Left kidney (tissue), 2 donors: ENCODE measurements around the gene FNDC11. TPM values are rescaled to one million over a fixed set of nuclear protein-coding genes. Genes with fewer than 3 reads are reported as not detected.

Source experiments
- DNase-seq: peaks from one replicate; pipeline ENCODE4 v3.0.0-alpha.2; 2013
- polyA plus RNA-seq: library from polyadenylated mRNA; unstranded; fragments of 120-200 nt; gene quantifications from one replicate; pipeline ENCODE4 v1.2.1, GENCODE V29; 2013; ENCODE audit not compliant: insufficient read length

FNDC11 gene
- polyA plus RNA-seq, 1 donor: 0.81 TPM

DNA sequence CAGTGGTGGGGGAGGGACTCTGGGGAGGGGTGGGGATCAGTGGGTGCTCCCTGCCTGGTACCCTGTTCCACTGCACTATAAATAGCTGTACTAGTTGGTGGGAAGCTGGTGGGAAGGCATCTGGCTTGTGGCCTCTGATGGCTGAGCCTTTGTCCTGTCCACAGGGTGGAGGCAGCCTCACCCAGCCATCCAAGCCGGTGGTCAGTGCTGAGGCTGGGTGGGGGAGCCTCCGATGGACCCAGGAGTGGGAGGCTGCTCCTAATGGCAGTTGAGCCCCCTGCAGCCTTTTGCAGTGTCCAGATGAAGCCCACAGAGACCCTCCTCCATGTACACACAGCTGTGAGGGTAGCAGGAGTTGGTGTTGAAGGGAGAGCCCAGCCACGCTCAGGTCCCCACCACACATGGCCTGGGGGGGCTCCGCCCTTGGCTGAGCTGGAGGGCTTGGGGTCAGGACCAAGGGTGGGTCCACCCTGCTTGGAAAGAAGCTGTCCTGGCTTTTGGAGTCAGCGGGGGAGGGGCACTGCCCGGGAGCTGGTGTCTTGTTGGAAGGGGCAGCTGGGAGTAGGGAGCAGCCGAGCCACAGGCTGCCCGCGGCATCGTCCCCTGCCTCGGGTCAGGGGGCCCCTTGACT lies 30.9 kb upstream of the FNDC11 start:
- DNase-seq: no peak

DNA sequence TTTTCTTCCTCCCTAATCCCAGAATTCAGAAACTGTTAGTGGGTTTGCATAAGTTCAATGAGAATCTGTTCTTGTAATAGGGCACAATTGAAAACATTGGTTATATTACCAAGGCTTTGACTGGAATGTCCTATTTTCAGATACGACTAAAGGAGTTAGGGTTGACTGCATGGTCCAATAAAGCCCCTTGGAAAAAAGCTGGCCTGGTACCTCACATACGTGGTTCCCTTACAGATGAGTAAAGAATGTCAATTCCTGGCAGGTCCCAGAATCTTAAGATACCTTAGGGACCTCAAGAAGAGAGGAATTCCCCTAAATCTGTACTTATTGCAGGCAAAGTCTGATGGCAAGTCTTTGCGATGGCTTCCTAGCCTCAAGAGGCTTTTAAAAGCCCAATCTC lies 28.8 kb upstream of the FNDC11 start:
- no peak for DNase-seq

DNA sequence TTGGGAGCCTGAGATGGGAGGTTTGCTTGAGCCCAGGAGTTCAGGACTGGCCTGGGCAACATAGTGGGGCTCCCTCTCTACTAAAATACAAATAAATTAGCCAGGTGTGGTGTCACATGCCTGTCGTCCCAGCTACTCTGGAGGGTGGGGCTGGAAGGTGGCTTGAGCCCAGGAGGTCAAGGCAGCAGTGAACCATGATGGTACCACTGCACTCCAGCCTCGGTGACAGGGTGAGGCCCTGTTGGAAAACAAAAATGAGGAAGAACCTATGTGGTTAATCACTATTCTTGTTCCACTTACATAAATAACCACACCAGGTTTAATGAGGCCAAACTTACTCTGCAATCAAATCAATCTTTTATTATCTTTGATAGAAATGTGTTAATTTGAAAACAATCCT lies 28.0 kb upstream of the FNDC11 start:
- DNase-seq: no peak

DNA sequence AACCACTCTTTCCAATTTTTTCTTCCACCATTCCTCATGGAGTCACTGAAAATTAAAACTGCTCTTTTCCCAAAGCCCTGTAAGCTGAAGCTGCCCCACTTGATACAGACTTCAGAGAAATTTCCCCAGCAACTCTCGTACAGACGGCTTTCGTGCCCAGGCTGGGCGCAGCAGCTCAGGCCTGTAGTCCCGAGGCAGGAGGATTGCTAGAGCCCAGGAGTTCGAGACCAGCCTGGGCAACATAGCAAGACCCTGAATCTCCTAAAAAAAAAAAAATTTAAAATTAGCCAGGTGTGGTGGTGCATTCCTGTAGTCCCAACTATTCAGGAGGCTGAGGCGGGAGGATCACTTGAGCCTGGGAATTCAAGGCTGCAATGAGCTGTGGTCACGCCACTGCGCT lies 26.8 kb upstream of the FNDC11 start:
- DNase-seq: no peak

DNA sequence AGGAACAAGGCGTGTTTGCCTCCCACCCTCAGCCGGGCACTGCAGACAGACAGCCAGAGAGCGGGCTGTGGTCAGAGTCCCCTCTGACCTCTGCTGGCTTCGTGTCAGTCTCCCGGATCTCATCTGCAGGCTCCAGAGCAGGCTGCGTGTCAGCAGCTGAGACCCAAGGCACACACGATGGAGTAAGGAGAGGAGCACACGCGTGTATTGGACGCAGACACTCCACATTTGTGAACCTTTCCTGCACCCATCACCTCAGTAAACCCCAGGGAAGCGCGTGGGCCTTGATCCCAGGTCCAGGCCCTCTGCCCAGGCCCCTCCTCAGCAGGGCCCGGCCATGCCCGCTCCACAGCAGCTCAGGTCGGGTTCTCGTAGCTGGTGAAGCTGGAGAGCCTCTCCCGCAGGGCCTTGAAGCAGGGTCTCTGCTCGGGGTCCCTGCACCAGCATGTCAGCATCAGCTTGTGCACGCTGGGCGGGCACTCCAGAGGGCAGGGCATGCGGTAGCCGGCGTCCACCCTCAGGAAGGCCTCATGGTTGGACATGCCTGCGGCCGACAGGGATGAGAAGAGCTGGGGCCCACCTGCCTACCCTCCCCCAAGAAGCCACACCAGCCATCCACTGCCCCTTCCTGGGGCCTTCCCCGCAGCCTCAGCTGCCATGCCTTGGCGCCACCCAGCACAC lies 24.6 kb upstream of the FNDC11 start:
- DNase-seq: no peak

DNA sequence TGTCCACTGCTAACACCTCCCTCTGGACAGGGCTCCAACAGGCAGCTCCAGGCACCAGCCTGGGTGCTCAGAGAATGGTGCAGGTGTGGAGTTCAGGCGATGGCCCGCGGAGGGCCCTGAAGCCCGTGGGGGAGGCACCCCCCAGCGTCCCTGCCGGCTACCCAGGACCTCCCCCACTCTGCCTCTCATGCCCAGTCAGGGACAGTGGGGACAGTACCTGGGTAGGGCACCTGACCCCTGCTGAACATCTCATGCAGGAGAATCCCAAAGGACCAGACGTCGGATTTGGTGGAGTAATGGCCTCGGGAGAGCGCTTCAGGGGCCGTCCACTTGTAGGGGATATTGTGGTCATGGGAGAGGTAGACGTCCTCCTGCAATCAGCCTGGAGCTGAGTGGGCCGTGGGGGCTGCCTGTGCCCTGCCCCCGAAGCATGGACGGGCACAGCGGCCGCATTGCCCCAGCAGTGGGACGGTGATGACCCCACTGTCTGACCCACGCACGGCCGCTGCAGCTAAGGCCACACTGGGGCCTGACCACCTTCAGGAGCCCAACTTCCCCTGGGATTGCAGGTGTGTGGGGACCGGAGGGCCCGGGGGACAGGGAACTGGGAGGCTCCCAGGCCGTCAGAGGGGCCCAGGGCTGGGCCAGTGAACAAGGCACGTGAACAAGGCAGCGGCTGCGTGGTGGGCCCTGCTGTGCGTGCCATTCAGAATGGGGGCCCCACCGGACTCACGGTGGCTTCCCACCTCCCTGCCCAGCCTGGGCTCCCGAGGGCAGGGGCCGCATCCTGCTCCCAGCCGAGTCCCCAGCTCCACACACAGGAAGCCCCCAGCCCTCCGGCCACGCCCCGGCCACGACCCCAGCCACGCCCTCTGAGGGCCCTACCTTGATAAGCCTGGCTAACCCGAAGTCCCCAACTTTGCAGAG lies 23.8 kb upstream of the FNDC11 start:
- DNase-seq: no peak

DNA sequence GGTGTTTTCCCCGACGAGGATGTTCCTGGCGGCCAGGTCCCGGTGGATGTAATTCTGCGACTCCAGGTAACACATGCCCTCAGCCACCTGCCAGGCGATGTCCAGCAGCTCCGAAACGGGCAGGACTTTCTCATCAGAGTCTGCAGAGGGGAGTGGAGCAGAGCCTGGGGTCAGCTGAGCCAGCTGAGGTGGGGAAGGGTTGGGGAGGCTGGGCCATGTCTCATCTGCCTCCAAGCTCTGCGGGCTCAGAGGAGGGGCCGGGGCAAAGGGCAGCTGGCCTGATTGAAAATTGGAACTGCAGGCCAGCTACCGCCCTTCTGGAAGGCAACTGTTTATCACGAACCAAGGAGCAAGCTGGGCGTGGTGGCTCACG lies 23.2 kb upstream of the FNDC11 start:
- DNase-seq: no peak

DNA sequence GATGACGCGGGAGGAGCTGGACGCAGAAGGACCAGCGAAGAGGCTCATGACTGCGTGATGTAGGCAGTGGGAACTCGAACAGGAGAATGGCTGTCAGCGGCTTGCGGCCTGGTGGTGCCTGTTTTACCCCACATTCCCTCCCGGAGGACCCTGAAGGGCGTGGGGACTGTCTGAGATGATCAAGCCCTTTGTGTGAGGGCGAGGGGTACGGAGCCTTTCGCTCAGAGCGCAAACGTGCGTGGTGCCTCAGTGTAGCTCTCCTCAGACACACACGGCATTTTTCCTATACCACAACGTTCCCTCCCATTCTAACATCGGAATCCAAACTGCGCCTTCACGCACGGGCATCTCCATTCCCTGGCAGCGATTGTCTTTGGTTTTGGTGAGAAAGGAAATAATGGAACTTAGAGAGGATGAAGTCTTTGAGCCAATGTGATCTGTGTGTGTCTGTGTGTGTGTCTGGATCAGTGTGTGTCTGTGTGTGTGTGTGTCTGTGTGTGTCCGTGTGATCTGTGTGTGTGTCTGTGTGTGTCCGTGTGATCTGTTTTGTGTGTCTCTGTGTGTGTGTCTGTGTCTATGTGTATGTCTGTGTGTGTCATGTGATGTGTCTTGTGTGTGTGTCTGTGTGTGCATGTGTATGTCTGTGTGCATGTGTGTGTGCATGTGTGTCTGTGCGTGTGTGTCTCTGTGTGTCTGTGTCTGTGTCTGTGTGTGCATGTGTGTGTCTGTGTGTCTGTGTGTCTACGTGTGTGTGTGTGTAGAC lies 22.1 kb upstream of the FNDC11 start:
- DNase-seq: no peak

DNA sequence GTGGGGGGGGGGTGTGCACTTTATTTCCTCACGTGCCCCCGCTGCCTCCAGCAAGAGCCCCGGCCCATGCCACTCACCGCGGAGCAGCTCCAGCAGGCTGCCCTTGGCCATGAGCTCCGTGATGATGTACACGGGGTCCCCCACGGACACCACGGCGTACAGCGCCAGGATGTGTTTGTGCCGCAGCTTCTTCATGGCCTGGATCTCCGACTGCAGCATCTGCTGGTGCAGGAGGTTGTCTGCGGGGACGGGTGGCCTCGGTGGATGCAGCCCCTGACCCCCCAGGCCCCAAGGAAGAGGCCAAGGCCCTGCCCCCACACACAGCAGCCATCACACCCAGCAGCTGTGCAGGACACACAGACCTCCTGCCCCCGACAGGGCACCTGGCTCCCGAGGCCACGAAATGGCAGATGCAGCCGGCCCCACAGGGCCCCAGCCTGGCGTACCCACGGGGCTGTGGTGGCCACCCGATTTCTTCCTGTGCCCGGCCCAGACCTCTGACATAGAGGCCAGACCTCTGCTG lies 21.4 kb upstream of the FNDC11 start:
- no peak for DNase-seq

DNA sequence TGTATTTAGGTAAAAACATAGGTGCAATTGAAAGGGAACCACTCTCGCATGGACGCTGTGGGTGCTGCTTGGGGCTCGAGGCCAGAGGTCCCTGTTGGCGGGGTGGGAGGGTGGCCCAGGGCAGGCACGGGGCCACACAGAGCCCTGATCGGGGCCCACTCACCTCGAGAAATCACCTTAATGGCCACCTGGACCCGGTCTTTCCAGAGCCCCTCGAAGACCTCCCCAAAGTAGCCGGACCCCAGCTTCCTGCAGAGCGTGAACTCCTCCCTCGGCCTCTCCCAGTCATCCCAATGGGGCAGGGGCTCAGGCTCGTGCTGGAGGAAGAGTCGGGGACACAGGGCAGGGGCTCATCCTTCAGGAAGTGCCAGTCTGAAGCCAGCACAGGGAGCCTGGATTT lies 20.6 kb upstream of the FNDC11 start:
- no peak for DNase-seq

DNA sequence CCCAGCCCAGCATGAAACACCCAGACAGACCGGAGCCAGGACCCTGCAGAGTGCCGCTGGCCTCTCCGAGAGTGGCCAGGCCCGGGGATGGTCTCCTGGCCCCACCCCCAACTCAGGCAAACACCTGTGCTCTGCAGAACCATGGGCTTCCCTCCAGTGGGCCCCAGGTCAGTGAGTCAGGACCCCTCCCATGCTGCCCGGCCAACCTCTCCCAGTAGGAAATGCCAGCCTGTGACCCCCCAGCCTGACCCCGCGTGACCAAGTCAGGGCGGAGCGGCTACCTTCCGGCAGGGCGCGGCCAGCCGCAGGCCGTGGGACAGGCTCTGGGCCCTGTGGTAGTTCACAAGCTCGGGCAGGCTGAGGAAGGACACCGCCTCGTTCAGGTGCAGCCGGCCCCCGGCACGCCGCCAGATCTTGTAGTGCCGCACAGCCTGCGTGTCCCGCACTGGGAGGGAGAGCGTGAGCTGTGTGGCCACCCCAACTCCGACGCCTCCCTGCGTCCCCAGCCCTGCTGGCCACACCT lies 20.0 kb upstream of the FNDC11 start:
- DNase-seq: no peak

DNA sequence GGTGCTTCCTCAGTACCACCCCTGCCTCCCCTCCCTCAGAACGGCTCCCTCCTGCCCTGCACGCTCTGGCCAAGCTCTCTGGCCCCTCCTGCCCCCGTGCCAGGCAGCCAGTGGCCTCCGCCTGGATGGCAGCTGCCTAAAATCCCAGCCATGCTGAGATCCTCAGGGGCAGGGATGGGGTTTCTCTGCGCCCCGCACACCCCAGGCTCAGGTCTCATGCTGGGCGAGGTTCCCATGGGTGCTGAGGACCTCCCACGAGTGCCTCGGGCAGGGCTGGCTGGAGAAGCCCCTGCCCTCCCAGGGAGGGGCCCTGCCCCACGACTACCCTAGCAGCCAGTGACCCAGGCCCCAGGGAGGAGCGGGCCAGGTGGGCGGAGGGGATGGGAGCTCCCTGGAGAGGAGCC lies 19.5 kb upstream of the FNDC11 start:
- no peak for DNase-seq

DNA sequence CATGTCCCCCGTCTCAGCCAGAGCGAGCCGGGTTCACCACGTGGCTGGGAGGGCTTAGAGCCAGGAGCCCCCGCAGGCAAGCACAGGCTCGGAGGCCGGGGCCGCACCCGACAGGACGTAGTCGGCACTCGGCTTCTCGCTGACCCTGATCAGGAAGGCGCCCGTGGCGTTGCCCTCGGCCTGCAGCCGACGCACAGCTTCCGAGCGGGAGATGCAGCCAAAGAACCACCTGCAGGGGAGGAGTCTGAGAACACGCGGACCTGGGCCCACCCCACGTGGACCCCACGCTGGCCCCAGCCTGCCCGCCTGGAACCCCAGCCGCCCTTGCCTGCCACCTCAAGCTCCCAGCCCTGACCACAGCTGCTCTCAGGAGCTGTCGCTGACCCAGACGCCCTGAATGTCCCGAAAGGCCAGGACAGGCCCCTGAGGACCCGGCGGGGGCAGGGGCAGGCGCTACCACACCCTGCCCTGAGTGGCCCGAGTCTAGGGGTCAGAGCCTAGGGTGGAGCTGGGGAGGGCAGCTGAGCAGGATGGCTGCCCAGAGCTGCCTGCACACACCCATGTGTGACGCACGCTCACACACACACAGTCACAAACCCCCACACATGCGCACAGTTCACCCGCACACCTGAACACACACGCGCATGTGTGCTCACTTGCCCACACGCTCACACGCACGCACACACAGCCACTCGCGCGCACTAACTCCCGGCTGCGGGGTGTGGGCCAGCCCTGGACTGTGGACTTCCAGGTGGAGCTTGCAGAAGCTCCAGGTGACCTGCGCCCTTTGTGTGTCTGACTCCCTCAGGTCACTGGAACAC lies 18.9 kb upstream of the FNDC11 start:
- DNase-seq: no peak

DNA sequence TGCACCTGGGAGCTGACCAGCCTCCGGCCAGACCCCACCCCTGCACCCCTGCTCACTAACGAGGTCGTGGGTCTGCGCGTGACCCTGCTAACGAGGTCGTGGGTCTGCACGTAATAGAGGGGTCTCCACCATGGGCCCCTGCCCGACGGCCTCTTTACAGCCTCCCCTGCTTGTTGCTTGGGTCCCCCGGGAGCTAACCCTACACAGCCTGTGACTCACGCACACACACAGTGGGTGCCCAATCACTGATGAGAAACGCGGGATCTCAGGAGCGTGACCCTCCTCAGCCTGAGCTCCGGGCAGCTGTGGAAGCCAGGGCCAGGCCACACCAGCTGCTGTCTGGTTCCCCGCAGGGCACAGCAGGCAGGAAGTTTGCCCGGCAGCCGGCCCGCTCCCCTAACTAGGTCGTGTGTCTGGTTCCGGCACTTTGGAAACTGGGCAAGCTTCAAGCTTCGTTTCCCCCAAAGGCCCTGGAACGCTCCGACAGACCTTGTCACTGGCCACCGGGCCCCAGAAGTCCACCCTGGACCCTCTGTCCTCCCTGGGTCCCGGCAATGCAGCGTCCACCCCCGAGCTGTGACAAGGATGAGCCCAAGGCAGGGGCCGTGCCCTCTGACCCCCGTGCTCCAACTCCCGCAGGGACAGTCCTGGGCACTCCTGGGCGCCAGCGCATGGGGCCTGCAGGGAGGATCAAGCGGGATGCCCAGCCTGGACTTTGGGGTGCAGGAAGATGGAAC lies 17.6 kb upstream of the FNDC11 start:
- DNase-seq: no peak

DNA sequence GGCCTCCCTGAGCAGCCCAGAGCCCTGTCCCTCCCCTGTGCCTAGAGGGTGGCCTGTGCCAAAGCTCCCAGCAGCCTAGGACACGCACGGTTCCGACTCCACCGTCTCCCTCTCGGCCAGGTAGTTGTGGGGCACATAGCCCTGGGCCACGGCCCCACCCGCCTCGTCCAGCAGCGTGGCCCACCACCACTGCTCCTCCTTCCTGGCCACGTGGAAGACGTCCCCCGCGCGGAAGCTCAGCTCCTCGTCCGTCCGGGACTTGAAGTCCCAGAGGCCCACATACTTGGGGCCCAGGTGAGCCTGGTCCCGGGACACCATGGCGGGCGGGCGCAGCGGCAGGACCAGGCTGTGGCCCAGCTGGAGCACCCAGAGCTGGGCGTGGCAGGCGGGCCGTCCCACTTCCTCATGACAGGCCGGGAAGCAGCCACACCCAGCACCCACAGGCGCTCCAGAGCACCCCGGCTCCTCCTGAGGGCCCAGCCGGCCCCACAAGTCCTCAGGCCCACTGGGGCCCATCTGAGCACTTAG lies 16.9 kb upstream of the FNDC11 start, which contains the start of gene PTK6:
TSS of gene PTK6 (minus strand) at position 380 of the 528 bp plus-strand sequence. CDS start at position 318, 62 bp downstream.
- no peak for DNase-seq

DNA sequence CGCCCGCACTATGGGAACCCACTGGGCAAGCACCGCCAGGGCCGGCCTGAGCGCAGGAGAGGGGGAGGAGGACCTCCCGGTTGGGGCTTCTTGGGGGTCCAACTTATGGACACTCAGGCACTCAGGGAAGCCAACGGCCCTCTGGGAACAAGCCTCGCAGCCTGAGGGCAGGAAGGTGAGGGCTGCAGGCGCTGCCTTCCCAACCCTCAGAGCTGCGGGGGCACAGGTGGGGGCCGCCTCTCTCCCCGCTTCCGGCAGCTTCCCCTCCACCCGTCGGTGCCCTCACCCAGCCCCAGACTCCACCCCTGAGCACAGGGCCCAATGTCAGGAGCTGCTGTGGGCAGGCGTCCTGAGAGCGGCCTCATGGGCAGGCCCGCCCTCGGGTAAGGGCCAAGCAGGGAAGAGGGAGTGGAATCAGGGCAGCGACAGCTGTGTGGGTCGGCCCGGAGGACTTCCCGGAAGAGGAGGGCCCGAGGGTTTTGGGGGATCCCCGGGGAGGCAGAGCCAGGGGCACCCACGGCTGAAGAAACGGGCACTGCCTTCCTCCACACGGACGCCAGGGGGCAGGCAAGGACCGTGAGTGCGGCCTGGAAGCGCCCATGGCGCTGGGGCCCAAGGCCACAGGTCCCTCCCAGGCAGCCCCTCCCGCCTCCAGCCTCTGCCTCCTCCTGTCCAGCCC lies 16.3 kb upstream of the FNDC11 start:
- peak; percentile 78 for DNase-seq

DNA sequence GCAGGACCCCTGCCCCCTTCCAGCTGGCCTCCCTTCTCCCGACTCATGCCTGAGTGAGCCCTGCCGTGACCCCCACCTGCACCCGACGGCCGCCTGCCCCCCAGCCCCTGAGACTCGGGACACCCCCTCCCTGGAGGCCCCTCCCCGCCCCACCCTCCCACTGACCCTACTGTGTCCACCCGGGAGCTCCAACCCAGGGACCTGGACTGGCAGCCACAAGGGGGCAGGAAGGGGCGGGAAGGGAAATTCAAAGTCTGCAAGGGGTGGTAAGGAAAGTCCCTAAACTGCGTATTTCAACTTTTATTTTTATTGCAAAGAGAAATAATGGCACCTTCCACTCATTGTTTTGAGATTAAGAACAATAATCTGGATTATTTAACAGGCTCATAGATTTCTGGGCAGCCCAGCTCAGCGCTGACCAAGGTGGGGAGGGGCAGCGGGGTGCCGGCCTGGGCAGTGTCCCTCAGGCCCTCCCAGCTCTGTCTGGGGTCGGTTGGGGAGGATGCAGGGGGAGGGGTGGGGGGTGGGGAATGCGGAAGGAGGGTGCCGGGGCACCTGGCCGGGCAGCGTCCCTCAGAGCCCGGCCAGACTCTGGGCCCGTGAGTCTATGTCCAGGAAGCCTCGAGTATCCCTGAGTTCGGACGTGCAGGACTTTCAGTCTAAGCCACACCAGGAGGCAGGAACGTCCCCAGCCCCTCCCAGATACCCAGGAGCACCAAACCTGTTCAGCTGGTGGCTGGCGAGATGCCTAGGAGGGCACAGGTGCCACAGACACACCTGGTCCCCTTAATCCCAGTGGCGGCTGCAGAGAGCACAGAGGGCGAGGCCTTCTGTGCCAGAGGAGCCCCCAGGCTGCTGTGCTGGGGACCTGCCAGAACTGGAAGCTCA lies 15.5 kb upstream of the FNDC11 start:
- DNase-seq: no peak

DNA sequence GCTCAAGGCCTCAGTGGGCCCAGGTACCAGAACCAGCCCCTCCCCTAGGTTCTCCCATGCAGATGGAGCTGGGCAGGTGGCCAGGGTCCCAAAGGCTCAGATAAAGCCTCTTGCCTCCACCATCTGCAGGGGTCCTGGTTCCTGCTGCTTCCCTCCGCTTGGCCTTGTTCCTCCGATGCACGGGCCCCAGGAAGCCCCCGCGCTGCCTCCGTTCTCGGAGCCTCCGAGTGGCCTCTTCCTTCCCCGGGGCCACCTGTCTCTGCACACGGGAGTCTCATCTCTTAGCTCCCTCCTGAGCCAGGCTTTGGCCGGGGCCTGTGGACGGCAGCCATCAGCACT lies 14.9 kb upstream of the FNDC11 start:
- DNase-seq: no peak
